ENCODE results near the gene LAMA1. TPM values are rescaled to one million over a fixed set of nuclear protein-coding genes. Genes with fewer than 3 reads are reported as not detected.

The LAMA1 gene
- total RNA-seq, 1 experiment from 2014 or later: 129 TPM

GRCh38 chr18:7062811-7063210 is 54.8 kb downstream of the LAMA1 start:
- peak overlapping the region; percentile 93 for H3K27ac Mint-ChIP-seq (ENCODE audit: unreplicated experiment)
- DNase-seq: peak in 1 of 2 experiments; percentile 49
- no peak overlapping the region for H3K4me3 ChIP-seq (ENCODE audit: low read depth, low read length)
- H3K4me1 ChIP-seq: peaks cover 93% of the 10 kb centered on the region
- no peaks in the 10 kb centered on the region for H3K27me3 ChIP-seq (replicated peaks; ENCODE audit: control insufficient read depth, insufficient read depth, low read length)
- H3K9me3 ChIP-seq: no peaks in the 10 kb centered on the region
- ChIA-PET CTCF (interaction anchor here (0.9 to 1.6 kb wide), 3 partner anchors 24 to 114 kb away, joined by 3 to 6 read pairs (median 4); no protein-coding TSS in a partner anchor), POLR2A (interaction anchor here (0.5 to 2.3 kb wide), 4 partner anchors 25 to 95 kb away, joined by 4 to 11 read pairs (median 6); no protein-coding TSS in a partner anchor)
- no peaks in the 10 kb centered on the region for H3K36me3 ChIP-seq (ENCODE audit: control insufficient read depth, insufficient read depth, low read length)
- TF ChIP-seq, protein P1, sequence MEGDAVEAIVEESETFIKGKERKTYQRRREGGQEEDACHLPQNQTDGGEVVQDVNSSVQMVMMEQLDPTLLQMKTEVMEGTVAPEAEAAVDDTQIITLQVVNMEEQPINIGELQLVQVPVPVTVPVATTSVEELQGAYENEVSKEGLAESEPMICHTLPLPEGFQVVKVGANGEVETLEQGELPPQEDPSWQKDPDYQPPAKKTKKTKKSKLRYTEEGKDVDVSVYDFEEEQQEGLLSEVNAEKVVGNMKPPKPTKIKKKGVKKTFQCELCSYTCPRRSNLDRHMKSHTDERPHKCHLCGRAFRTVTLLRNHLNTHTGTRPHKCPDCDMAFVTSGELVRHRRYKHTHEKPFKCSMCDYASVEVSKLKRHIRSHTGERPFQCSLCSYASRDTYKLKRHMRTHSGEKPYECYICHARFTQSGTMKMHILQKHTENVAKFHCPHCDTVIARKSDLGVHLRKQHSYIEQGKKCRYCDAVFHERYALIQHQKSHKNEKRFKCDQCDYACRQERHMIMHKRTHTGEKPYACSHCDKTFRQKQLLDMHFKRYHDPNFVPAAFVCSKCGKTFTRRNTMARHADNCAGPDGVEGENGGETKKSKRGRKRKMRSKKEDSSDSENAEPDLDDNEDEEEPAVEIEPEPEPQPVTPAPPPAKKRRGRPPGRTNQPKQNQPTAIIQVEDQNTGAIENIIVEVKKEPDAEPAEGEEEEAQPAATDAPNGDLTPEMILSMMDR (IDR thresholded peaks at IDR 0.05; ENCODE audit: insufficient read depth in 1 of 2, low read depth in 1 of 2, low read length in 1 of 2, severe bottlenecking in 1 of 2, unreplicated experiment in 1 of 2): no peak
- peaks cover 55% of the 10 kb centered on the region for H3K4me1 Mint-ChIP-seq (ENCODE audit: low read depth, unreplicated experiment)
- no peaks in the 10 kb centered on the region for H3K27me3 Mint-ChIP-seq (ENCODE audit: insufficient read depth, unreplicated experiment)
- H3K36me3 Mint-ChIP-seq (ENCODE audit: insufficient read depth, unreplicated experiment): peaks cover 6% of the 10 kb centered on the region
- H3K9me3 Mint-ChIP-seq (ENCODE audit: unreplicated experiment): no peaks in the 10 kb centered on the region
- no TSS peak for BruUV-seq (replicated peaks)
- intact Hi-C loops (cut with micrococcal nuclease; ENCODE audit: unreplicated experiment): loop anchor here (5.0 kb wide), 1 partner anchor 506 kb away; no protein-coding TSS in a partner anchor
- peak overlapping the region; percentile 66 for H3K4me3 Mint-ChIP-seq (ENCODE audit: unreplicated experiment)

- TF ChIP-seq, protein P1 (IDR thresholded peaks at IDR 0.05; ENCODE audit: insufficient read depth in 1 of 2, low read depth in 1 of 2, low read length in 1 of 2, severe bottlenecking in 1 of 2, unreplicated experiment in 1 of 2): no peak
These were observed 55.4 kb downstream of the LAMA1 start for GRCh38 chr18:7062236-7062635.

GRCh38 chr18:7059276-7059675 is 58.3 kb downstream of the LAMA1 start:
- Histone ChIP-seq H3K4me1 (peaks cover 63% of the 10 kb centered on the region), H3K9me3 (no peaks in the 10 kb centered on the region), H3K4me3 (ENCODE audit: low read depth, low read length) (no peak overlapping the region), H3K36me3 (ENCODE audit: control insufficient read depth, insufficient read depth, low read length) (no peaks in the 10 kb centered on the region), H3K27me3 (replicated peaks; ENCODE audit: control insufficient read depth, insufficient read depth, low read length) (no peaks in the 10 kb centered on the region)
- Mint-ChIP-seq H3K27ac (ENCODE audit: unreplicated experiment) (peak overlapping the region; percentile 73), H3K4me3 (ENCODE audit: unreplicated experiment) (peak overlapping the region; percentile 38), H3K36me3 (ENCODE audit: insufficient read depth, unreplicated experiment) (peaks cover 5% of the 10 kb centered on the region), H3K27me3 (ENCODE audit: insufficient read depth, unreplicated experiment) (no peaks in the 10 kb centered on the region), H3K9me3 (ENCODE audit: unreplicated experiment) (no peaks in the 10 kb centered on the region), H3K4me1 (ENCODE audit: low read depth, unreplicated experiment) (peaks cover 44% of the 10 kb centered on the region)
- peak in 1 of 2 experiments; percentile 56 for DNase-seq
- ChIA-PET CTCF (interaction anchor here (1.1 kb wide), 1 partner anchor 118 kb away, joined by 4 read pairs; no protein-coding TSS in a partner anchor), POLR2A (no interaction called here)
- TF ChIP-seq, protein P1 (IDR thresholded peaks at IDR 0.05; ENCODE audit: insufficient read depth in 1 of 2, low read depth in 1 of 2, low read length in 1 of 2, severe bottlenecking in 1 of 2, unreplicated experiment in 1 of 2): no peak
- BruUV-seq (replicated peaks): no TSS peak
- intact Hi-C loops (cut with micrococcal nuclease; ENCODE audit: unreplicated experiment): loop anchor here (1.0 kb wide), 3 partner anchors 21 to 99 kb away; no protein-coding TSS in a partner anchor

More at GRCh38 chr18:7062236-7062635, 55.4 kb downstream of the LAMA1 start:
- Histone ChIP-seq H3K27me3 (replicated peaks; ENCODE audit: control insufficient read depth, insufficient read depth, low read length) (no peaks in the 10 kb centered on the region), H3K4me3 (ENCODE audit: low read depth, low read length) (no peak overlapping the region), H3K4me1 (peaks cover 92% of the 10 kb centered on the region), H3K36me3 (ENCODE audit: control insufficient read depth, insufficient read depth, low read length) (no peaks in the 10 kb centered on the region), H3K9me3 (no peaks in the 10 kb centered on the region)
- intact Hi-C loops (cut with micrococcal nuclease; ENCODE audit: unreplicated experiment): loop anchor here (5.0 kb wide), 1 partner anchor 505 kb away; no protein-coding TSS in a partner anchor
- no peaks in the 10 kb centered on the region for H3K9me3 Mint-ChIP-seq (ENCODE audit: unreplicated experiment)
- peak overlapping the region; percentile 93 for H3K27ac Mint-ChIP-seq (ENCODE audit: unreplicated experiment)
- H3K27me3 Mint-ChIP-seq (ENCODE audit: insufficient read depth, unreplicated experiment): no peaks in the 10 kb centered on the region
- ChIA-PET POLR2A (interaction anchor here (1.9 to 2.3 kb wide), 2 partner anchors 71 to 96 kb away, joined by 8 to 11 read pairs; no protein-coding TSS in a partner anchor), CTCF (interaction anchor here (0.9 to 1.6 kb wide), 2 partner anchors 24 to 115 kb away, joined by 3 to 6 read pairs; no protein-coding TSS in a partner anchor)
- H3K4me3 Mint-ChIP-seq (ENCODE audit: unreplicated experiment): peak overlapping the region; percentile 66
- peaks cover 5% of the 10 kb centered on the region for H3K36me3 Mint-ChIP-seq (ENCODE audit: insufficient read depth, unreplicated experiment)
- no peak for DNase-seq
- peaks cover 49% of the 10 kb centered on the region for H3K4me1 Mint-ChIP-seq (ENCODE audit: low read depth, unreplicated experiment)
- BruUV-seq (replicated peaks): TSS peak; percentile 87

All from Caco-2 (cell line).